ENCODE measurements around the gene CDH3.

CDH3 gene

DNA sequence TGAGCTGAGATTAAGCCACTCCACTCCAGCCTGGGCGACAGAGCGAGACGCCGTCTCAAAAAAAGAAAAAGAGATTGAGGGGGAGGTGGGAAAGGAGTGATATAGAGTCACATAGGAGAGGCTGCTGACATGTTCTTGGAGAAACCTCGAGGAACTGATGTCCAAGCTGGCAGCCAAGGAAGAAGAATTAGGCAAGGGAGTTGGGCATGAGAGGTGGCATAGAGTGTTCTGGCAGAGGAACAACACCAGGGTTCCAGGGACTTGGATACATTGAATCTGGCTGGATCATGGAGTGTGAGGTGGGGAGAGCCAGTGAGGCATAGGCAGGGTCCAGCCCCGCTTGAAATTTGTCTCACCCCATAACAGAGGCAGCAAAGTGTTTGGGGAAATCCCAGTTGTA is 10.7 kb downstream of the CDH3 start:
- DNase-seq, result no peak

DNA sequence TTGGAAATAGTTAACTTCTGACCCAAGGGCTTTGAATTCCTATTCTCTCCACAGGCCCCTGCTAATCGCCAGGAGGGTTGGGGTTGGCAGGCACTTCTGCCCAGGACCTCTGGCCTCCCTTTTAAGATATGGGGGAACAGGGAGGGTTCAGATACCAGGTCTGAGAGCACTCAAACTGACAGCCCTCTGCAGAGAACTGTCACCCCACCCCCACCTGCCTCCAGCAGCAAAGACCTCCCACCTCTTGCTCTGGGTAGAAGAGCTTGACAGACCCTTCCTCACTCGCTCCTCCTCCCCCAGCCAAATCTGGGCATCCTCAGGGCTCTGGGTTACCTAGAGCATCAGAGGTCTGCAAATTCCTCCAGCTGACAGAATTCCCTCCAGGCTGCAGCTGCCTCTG is 11.6 kb downstream of the CDH3 start:
- no peak for DNase-seq

DNA sequence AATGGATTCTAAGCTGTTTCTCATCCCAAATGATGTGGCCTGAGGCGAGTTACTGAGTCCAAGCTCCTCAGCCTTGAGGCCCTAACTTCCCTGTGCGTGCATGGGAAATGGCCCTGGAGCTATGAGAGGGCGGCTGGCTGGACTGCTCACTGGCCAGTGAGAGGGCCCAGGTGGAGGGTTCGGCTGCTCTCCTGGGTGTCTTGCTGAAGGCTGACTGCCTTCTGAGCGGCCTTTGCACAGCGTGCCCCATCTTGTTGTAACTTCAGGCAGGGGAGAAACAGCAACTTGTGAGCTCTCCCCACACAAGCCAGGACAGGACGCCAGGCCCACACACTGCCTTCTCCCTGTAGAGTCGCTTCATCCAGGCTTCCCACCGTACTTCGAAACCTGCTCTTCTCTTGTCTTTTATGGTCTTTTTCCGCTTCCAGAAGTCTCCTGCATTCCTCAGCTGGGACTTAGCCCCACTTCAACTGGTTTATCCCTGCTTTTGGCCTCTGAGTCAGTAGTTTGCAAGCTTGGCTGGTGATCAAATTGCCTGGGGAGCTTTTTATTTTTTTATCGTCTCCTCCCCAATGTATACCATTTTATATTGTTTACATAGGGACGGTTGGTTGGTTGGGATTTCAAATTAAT is 13.3 kb downstream of the CDH3 start:
- DNase-seq, result no peak

DNA sequence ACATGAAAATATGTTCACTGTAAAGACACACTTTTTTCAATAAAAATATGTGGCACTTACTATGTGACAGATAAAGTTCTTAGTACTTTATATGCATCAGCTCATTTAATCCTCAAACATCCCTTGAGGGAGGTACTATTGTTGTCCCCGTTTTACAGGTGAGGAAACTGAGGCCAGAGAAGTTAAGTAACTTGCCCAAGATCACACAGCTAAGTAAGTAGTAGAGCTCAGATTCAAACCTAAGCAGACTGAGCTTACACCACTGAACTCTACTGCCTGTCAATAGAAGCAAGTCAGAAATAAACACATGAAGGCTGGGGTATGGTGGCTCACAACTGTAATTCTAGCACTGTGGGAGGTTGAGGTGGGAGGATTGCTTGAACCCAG is 13.9 kb downstream of the CDH3 start:
- DNase-seq, result no peak

DNA sequence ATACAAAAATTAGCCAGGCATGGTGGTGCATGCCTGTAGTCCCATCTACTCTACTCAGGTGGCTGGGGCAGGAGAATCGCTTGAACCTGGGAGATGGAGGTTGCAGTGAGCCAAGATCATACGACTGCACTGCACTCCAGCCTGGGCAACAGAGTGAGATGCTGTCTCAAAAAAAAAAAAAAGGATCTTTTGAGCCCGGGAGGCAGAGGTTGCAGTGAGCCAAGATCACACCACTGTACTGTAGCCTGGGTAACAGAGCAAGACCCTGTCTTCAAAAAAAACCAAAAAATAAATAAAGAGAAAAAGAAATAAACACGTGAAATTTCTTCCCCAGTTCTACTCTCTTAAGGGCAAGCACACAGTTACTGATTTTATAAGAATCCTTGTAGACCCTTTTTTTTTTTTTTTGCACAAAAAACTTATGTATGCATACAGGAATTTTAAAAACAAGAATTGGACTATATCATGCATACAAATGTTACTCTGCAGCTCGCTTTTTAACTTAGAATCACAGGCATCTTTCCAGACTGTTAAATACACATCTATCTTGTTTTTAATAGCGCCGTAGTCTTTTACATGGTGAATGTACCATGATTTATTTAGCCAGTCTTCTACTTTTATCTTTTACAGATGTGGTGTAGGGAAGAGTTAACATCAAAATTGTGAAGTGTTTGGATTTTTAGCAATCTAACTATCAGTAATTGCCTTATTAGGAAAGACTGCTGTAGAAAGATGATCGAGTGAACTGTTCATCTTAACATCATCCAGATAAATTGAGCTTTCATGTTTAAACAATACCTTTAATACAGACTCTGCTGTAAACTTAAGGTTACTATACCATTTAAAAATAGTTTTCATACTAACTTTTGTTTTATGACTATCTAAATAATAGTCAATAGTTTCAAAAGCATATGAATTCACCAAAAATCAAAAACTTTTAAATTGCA is 14.6 kb downstream of the CDH3 start:
- no peak for DNase-seq

DNA sequence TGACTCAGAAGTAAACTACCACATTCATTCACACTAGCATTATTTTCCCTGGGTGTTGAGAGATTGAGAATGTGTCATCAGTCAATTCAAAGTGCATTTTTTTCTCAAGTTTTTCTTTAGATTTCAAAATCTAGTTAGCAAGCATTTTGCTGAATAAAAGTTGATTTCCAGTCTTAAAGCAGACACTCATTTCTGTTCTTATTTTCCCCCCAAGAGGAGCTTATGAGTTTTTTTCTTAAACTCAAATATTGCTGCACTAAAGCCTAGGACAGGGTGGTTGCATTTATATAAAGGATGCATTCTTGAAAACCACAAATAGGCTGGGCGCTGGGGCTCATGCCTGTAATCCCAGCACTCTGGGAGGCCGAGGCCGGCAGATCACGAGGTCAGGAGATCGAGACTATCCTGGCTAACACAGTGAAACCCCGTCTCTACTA is 15.3 kb downstream of the CDH3 start:
- DNase-seq, result no peak

DNA sequence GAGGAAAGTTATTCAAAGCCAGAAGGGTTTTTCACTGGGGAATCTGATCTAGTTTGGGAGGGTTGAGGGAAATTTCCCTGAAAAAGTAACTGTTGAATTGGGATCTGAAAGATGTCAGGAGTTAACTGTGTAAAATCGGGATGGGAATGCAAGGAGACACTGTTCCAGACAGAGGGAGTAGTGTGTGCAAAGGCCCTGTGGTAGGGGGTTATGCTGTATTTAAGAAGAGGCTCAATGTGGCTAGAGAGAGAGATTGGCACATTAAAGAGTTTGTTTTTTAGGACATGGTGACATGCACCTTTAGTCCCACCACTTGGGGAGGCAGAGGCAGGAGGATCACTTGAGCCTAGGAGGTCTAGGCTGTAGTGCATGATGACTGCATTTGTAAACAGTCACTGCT is 16.9 kb downstream of the CDH3 start:
- no peak for DNase-seq

DNA sequence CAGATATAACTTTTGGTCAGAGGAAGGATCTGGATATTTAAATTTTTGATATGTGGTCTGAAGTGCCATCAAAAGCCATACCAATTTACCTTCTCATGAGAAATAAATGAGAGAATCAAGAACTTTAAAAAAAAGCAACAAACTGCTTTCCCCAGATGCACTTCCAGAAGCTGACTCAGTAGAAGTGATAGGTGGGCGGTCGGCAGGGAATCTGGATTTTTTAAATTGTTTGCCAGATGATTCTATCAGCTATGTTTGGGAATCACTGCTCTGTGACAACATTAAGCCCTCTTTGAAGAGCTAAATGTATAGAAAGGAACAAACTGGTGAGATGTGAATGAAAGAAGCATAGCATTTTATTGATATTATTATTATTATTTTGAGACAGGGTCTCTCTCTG is 19.2 kb downstream of the CDH3 start:
- DNase-seq, result no peak

DNA sequence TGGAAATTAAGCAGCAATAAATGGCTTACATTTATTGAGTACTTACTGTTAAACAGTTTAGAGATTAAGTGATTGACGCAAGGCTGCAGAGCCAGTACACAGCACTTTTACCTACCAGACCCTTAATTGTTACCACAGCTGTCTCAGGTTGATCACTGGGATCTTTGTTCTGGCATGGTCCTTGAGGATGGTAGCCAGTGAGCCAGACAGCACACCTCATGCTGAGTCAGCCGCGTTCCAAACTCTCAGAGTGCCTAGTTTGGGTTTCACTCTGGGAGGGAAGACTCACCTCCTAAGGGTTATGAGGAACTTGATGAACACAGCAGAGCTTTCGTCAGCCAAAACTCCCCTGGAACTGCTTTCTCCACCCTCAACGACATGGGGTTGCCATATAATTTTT is 20.4 kb downstream of the CDH3 start:
- DNase-seq, result no peak

DNA sequence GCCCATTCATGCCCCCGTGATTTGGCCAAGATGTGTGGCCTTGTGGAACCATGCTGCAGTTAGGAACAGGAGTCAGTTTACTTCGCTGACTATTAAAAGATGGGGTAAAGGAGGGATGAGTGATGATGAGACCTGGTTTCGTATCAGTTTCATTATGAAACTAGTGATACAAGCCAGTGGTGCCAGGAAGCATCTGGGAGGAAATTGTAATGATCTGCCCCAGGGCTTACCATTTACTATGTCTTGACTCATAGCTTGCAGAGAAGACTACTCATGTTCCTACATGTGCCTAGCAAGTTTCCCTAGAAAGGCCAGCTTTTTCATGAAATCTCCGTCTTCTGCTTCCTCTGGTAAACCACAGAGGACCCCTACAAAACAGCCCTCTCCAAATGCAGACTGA is 23.2 kb downstream of the CDH3 start:
- DNase-seq, result no peak

DNA sequence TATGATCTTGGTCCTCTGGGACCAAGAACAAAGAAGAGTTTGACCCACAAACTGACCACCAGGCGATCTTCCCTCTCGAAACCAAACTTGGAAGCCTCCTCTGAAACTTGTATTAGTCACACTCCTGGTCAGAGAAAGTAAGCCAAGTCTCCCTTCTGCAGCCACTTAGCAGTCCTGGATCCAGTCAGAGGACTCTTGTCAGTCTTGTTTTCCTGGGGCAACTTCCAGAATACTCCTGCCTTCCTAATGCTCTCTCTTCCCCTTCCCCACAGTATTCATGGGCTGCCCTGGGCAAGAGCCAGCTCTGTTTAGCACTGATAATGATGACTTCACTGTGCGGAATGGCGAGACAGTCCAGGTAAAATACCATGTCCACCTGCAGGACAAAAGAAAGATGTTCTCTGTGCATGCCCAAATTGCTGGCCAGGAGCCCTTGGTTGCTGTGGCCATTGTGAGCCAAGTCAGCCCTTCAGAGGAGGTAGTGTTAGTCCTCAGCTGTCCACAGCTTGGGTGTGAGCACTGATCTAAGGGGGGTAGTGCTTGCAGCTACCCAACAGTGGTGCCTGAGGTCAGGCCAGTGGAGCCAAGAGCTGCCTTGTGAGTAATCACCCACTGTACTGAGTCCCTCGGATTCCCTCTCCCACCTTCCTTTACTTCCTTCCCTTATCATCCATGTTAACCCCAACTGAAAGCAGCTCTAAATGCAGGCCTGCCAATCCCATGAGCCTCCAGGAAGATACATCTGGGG is 31.2 kb downstream of the CDH3 start:
- no peak for DNase-seq

DNA sequence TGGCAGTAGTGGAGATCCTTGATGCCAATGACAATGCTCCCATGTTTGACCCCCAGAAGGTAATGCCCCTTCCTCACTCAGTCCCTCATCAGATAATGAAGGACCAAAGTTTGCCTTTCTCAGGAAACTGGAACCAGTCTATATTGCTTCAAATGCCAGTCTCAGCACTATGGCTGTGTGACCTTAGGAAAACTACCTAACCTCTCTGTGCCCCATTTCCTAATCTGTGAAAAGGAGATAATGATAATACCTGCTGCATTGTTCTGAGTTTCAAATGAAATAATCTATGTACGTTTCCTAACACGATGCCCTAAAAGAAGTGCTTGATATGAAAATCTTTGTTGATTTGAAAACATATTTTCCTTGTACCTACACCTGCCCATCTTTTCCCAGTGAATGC is 35.9 kb downstream of the CDH3 start:
- no peak for DNase-seq

DNA sequence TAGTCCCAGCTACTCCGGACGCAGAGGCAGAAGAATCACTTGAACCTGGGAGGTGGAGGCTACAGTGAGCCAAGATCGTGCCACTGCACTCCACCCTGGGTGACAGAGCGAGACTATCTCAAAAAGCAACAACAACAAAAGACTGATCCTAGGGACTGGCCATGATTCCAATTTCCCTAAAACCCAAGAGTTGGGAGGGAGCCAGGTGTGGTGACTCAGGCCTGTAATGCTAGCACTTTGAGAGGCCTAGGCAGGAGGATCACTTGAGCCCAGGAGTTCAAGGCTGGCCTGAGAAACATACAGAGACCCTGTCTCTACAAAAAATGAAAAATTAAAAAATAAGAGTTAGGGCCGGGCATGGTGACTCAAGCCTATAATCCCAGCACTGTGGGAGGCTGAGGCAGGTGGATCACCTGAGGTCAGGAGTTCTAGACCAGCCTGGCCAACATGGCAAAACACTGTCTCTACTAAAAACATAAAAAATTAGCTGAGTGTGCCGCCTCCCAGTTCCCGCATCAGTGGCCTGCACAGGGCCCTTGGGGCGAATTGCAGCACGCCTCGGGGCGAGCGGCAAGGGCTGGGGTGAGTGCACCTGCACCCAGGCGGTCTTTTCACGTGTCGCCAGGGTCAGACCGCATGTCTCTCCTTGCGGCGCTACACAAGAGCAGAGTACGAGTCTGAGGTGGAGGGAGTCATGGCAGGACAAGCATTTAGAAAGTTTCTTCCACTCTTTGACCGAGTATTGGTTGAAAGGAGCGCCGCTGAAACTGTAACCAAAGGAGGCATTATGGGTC is 40.8 kb downstream of the CDH3 start:
- DNase-seq, result no peak

DNA sequence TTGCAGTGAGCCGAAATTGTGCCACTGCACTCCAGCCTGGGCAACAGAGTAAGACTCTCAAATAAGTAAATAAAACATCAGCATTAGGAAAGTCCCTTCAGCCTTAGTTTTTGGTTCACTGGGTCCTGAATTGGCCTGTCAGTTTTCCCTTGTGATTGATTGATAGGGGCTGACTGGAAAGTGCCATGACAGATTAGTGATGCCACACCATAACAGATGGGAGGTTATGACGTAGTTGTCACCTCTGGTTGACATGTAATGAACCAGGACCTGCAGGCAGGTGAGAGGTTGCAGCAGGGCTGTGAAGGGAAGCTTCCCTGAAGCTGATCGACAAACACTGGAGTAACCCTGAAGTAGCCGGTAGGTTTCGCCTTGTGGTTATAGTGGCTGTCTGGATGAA is 41.8 kb downstream of the CDH3 start:
- DNase-seq, result no peak

DNA sequence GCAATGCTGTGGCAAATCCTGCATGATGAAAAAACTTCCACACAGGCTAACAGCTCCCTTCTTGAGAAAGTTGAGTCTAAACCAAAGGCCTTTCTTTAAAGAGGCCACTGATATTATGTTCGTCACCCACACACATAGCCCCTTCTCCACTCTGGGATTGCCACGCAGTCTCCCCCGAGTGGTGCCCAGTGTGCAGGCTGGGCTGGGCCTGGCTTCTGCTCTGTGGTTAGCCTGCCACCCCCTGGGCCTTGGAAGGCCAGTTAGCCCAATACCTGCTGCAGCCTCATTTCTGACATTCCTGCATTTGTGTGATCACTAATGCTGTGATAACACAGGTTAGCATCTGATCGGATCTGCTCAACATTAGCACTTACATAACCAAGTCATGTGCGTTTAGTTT is 44.8 kb downstream of the CDH3 start:
- no peak for DNase-seq

DNA sequence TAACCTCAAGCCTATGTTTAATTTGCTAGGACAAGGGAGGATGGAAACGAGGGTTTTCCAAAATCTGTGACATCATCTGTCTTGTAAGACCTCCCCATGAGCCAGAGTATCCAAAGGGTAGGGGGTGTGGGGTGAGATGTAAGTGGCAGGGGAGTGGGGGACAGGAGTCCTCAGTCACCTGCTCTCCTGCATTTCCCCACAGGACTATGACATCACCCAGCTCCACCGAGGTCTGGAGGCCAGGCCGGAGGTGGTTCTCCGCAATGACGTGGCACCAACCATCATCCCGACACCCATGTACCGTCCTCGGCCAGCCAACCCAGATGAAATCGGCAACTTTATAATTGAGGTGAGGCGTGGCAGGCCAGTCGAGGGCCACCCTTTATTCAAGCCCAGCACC is 50.5 kb downstream of the CDH3 start:
- DNase-seq, result no peak

DNA sequence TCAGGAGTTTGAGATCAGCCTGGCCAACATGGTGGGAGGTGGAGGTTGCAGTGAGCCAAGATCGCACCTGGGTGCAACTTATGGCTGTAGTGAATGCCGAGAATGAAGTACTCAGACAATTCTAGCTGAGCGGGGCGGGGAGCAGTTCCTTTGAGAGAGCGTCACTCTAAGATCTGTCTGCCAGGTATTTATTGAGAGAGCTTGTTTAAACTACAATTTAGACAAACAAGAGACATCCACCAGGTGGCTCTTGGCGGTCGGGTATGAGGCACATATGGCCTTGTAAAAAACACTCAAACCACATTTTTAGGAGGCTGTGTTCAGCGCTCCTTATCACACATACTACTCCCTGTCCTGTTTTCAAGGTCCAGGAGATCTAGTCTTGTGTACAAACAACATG is 51.4 kb downstream of the CDH3 start:
- no peak for DNase-seq

DNA sequence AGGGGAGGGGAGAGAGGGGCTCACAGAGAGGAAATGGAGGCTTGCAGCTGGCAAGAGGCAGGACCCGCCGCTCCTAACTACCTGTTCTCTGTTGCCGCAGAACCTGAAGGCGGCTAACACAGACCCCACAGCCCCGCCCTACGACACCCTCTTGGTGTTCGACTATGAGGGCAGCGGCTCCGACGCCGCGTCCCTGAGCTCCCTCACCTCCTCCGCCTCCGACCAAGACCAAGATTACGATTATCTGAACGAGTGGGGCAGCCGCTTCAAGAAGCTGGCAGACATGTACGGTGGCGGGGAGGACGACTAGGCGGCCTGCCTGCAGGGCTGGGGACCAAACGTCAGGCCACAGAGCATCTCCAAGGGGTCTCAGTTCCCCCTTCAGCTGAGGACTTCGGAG is 53.0 kb downstream of the CDH3 start:
- no peak for DNase-seq

DNA sequence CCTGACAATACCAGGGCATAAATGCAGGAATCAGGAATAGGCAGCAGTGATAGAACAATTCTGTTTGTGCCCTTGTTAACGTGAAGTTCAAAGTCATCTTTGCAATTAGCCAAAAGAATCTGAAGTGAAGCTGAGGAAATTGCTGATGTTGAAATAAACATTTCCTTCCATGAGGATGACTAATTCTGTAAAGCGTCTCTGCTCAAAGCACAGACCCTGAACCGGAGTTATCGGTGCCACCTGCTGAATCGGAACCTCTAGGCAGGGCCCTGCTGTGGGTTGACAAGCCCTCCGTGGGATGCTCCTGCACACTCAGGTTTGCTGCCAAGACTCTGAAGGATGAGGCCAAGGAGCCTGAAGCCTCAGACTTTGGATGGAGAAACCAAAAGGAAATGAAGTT is 55.0 kb downstream of the CDH3 start:
- DNase-seq, result no peak

DNA sequence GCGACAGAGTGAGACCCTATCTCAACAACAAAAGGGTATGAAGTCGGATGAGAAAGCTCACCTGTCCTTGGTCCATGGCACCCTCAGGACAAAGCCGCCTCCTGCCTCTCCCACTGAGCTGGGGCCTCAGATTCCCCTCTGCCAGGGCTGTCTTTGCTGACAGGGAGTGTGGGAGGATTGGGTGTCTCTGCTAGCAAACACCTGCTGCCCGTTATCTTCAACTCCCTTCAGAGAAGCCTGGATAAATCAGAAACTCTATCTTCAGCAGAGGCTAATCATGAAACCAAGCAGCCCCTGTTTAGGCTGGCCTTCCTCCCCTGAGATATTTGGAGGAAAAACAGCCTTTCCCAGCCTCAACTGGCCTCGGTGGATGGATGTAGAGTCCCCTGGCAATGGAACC is 55.7 kb downstream of the CDH3 start:
- no peak for DNase-seq

DNA sequence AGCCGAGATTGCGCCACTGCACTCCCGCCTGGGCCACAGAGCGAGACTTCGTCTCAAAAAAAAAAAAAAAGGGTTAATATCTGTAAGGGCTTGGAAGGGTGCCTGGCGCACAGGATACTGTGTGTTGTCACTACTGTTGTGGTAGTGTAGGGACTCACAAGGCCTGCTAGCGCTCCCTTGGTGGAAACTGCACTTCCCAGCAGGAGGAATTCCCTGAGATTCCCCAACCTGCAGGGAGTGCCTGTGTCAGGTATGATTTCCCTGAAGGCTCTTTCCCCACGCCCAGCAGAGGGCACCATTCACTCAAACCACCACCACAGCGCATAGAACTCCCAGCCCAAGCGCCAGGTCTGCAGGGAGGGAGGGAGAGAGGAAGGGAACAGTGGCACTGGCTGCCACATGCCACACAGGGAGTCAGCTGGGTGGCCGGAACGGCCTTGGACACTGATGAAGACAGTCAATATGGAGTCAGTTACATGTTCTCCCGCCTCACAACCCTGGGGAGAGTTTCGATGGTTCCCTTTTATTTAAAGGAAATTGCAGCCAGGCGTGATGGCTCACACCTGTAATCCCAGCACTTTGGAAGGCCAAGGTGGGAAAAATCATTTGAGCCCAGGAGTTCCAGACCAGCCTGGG is 59.2 kb downstream of the CDH3 start:
- peak; percentile 41 for DNase-seq

DNA sequence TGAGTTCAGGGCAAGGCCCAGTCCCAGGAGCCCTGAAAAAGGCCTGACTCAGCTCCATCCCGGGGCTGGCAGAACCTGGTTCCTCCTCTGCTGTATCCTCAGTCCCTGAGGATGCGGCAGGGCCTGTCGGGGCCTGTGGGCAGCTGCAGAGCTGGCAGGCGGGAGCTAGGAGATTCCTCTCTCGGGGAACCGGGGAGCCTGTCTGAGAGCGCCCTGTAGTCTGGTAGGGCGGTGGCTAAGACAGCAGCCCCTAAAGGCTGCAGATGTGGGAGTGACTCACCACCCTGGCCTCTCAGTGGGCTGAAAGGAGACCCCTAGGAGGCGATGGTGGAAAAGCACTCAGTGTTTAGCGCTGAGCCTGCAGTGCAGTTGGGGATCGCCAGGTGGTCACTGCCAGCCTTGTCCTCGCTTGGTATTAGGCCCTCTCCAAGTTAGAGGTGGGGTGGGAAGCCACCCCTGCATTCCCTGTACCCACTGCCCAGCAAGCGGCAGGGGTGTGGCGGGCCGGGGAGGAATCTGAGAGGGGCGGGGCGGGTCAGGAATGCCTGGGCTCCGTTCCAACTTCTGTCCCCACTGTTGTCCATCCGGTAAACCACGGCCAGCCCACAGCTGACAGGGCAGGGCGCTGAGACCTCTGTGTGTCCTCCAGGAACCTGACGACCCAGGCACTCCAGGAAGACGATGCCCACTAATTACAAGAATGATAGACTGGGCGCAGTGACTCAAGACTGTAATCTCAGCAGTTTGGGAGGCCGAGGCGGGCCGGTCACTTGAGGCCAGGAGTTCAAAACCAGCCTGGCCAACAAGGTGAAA is 62.4 kb downstream of the CDH3 start:
- DNase-seq, result peak; percentile 9

Data from DMS79 (cell line).